ENCODE results near the gene PRR15L. TPM values are rescaled to one million over a fixed set of nuclear protein-coding genes. Genes with fewer than 3 reads are reported as not detected.

PRR15L gene
- total RNA-seq, 1 experiment from 2014 or later, result not detected

GRCh38 chr17:47915776-47916398, 41.8 kb downstream of the PRR15L start:
- H3K79me2 ChIP-seq (ENCODE audit: insufficient read depth, low read length), result no peaks in the 10 kb centered on the region
- H2BK120ac ChIP-seq (ENCODE audit: low read depth, low read length, poor library complexity, severe bottlenecking), result no peak overlapping the region
- no peak for TF ChIP-seq CTCF (conservative IDR thresholded peaks at IDR 0.05)
- no peak overlapping the region for H4K5ac ChIP-seq (ENCODE audit: insufficient read length, low read depth, low read length)
- H3K4me3 Mint-ChIP-seq, result no peak overlapping the region
- no peak overlapping the region for H2BK15ac ChIP-seq (ENCODE audit: low read depth, low read length)
- DNase-seq, result no peak
- H3K4me1 ChIP-seq (ENCODE audit: insufficient read depth, low read length), result no peaks in the 10 kb centered on the region
- H4K8ac ChIP-seq (replicated peaks; ENCODE audit: insufficient read length, low read depth, low read length), result no peak overlapping the region
- no peak overlapping the region for H4K91ac ChIP-seq (ENCODE audit: insufficient read length, low read depth, low read length)
- H3K56ac ChIP-seq (ENCODE audit: insufficient read length, low read depth, low read length), result no peak overlapping the region
- no peaks in the 10 kb centered on the region for H3K27me3 ChIP-seq (ENCODE audit: insufficient read depth, low read length)
- H3K4me1 Mint-ChIP-seq, result no peaks in the 10 kb centered on the region; a peak in 1 of 4 replicates
- peak overlapping the region in 1 of 3 experiments; percentile 71; a peak in 3 of 7 replicates for H3K27ac Mint-ChIP-seq
- no peaks in the 10 kb centered on the region for H3K23me2 ChIP-seq (ENCODE audit: insufficient read length, low read depth, low read length, poor library complexity, severe bottlenecking)
- H2BK5ac ChIP-seq (ENCODE audit: insufficient read length, low read length), result no peak overlapping the region
- no peak overlapping the region for H3K4ac ChIP-seq (ENCODE audit: low read depth, low read length)
- no peak overlapping the region for H2AK5ac ChIP-seq (ENCODE audit: insufficient read length, low read length)
- no peak overlapping the region for H3K27ac ChIP-seq (ENCODE audit: insufficient read length, low read depth, low read length)
- no peaks in the 10 kb centered on the region for H4K20me1 ChIP-seq (ENCODE audit: control insufficient read depth, insufficient read depth, insufficient read length)
- H2AFZ ChIP-seq (ENCODE audit: low read length), result no peak overlapping the region
- H3K14ac ChIP-seq (ENCODE audit: insufficient read depth, low read length), result no peak overlapping the region
- H3K9ac ChIP-seq (ENCODE audit: extremely low read depth, insufficient read length, low read length), result no peak overlapping the region
- H3K36me3 Mint-ChIP-seq (ENCODE audit: insufficient read depth in 1 of 3, low read depth in 3 of 3), result peaks cover 0 to 22% (median 17%) of the 10 kb centered on the region in 3 experiments; a peak in 5 of 7 replicates
- no CpG with 5 or more reads among the region's 12 CpGs for WGBS (ENCODE audit: extremely low coverage, insufficient read length, low lambda C conversion rate)
- no peak overlapping the region for H3K4me2 ChIP-seq (ENCODE audit: insufficient read depth, insufficient read length, low read length)
- no peak overlapping the region for H2BK20ac ChIP-seq (ENCODE audit: low read depth, low read length, poor library complexity, severe bottlenecking)
- no peak overlapping the region for H2BK12ac ChIP-seq (ENCODE audit: insufficient read length, low read depth, low read length)
- H3K18ac ChIP-seq (ENCODE audit: insufficient read length, low read depth, low read length), result no peak overlapping the region
- no peaks in the 10 kb centered on the region for H3K9me3 ChIP-seq (ENCODE audit: control insufficient read depth, low read depth, low read length)
- no peaks in the 10 kb centered on the region for H3K9me3 Mint-ChIP-seq
- no peaks in the 10 kb centered on the region for H3K27me3 Mint-ChIP-seq (ENCODE audit: low read depth)
- no peak overlapping the region for H3T11ph ChIP-seq (ENCODE audit: low read length)
- H3K79me1 ChIP-seq (ENCODE audit: insufficient read depth, low read depth, low read length, poor library complexity, severe bottlenecking), result no peaks in the 10 kb centered on the region
- no peak overlapping the region for H3K23ac ChIP-seq (ENCODE audit: insufficient read length, low read depth, low read length)
